GM23338 (cell line): ENCODE data around the gene MT2A. TPM values are rescaled to one million over a fixed set of nuclear protein-coding genes. Genes with fewer than 3 reads are reported as not detected.

Experiments
- ATAC-seq: fragments of 200-7000 bp; cut with Tn5 transposase; 3 replicates; pipeline ENCODE4 v1.9.1; 2020
- DNase-seq: peaks from one replicate; pipeline ENCODE4 v3.0.0-alpha.2; 2015; ENCODE audit warnings: low spot score
- H2AFZ ChIP-seq: fragments of 200-600 bp; sonication (generic); 2 replicates; pipeline ENCODE4 v1.8.0; 2016; ENCODE audit warnings: antibody characterized with exemption, mild to moderate bottlenecking, moderate library complexity
- H3F3A ChIP-seq: fragments of 200-600 bp; sonication (generic); replicated peaks from 2 replicates; pipeline ENCODE4 v1.8.0; 2017; ENCODE audit warnings: antibody characterized with exemption, mixed run types, low read depth
- H3K27ac ChIP-seq: fragments of 200-600 bp; sonication (generic); 2 replicates; pipeline ENCODE4 v1.6.1; 2016; ENCODE audit warnings: low read depth
- H3K27me3 ChIP-seq: fragments of 200-600 bp; sonication (generic); 2 replicates; pipeline ENCODE4 v1.8.0; 2016; ENCODE audit warnings: mild to moderate bottlenecking, mixed run types, moderate library complexity; ENCODE audit not compliant: insufficient read depth
- H3K36me3 ChIP-seq: fragments of 200-600 bp; sonication (generic); 2 replicates; pipeline ENCODE4 v1.8.0; 2016; ENCODE audit warnings: mild to moderate bottlenecking; ENCODE audit not compliant: insufficient read depth
- H3K4me1 ChIP-seq: fragments of 200-600 bp; sonication (generic); 2 replicates; pipeline ENCODE4 v1.8.0; 2016; ENCODE audit warnings: mild to moderate bottlenecking, moderate library complexity; ENCODE audit not compliant: insufficient read depth
- H3K4me2 ChIP-seq: fragments of 200-600 bp; sonication (generic); 2 replicates; pipeline ENCODE4 v1.7.1; 2017; ENCODE audit warnings: mixed run types
- H3K4me3 ChIP-seq: fragments of 200-600 bp; sonication (generic); 2 replicates; pipeline ENCODE4 v1.6.1; 2016; ENCODE audit warnings: mixed run types
- H3K79me2 ChIP-seq: fragments of 200-600 bp; sonication (generic); replicated peaks from 2 replicates; pipeline ENCODE4 v1.8.0; 2017; ENCODE audit warnings: mild to moderate bottlenecking; ENCODE audit not compliant: insufficient read depth
- H3K9me2 ChIP-seq: fragments of 200-600 bp; sonication (generic); 2 replicates; pipeline ENCODE4 v1.8.0; 2017; ENCODE audit not compliant: insufficient read depth
- H4K20me1 ChIP-seq: fragments of 200-600 bp; sonication (generic); replicated peaks from 2 replicates; pipeline ENCODE4 v1.8.0; 2017; ENCODE audit warnings: mild to moderate bottlenecking; ENCODE audit not compliant: insufficient read depth
- H3K27ac Mint-ChIP-seq: 2 replicates; pipeline ENCODE4 v1.8.0; 2020; ENCODE audit warnings: inconsistent platforms, mild to moderate bottlenecking, moderate library complexity, mixed read lengths
- H3K27me3 Mint-ChIP-seq: 3 replicates; pipeline ENCODE4 v1.8.0; 2022; ENCODE audit warnings: low read depth, mild to moderate bottlenecking, moderate library complexity, mixed read lengths, inconsistent platforms; ENCODE audit not compliant: insufficient read depth, poor library complexity
- H3K36me3 Mint-ChIP-seq: 3 replicates; pipeline ENCODE4 v1.8.0; 2021; ENCODE audit warnings: low read depth, mild to moderate bottlenecking, inconsistent platforms, moderate library complexity, mixed read lengths
- H3K4me1 Mint-ChIP-seq: 3 replicates; pipeline ENCODE4 v1.8.0; 2020; ENCODE audit warnings: mild to moderate bottlenecking, inconsistent platforms, mixed read lengths
- H3K4me3 Mint-ChIP-seq: 3 replicates; pipeline ENCODE4 v1.8.0; 2021; ENCODE audit warnings: moderate library complexity, mild to moderate bottlenecking, inconsistent platforms, mixed read lengths
- H3K9me3 Mint-ChIP-seq: 3 replicates; pipeline ENCODE4 v1.8.0; 2020; ENCODE audit warnings: moderate library complexity, mild to moderate bottlenecking, inconsistent platforms, mixed read lengths
- CREB1 ChIP-seq: fragments of 250-450 bp; sonication (Bioruptor Pico); IDR thresholded peaks from 2 replicates; pipeline ENCODE4 v1.5.0; 2020; ENCODE audit warnings: low read depth, mild to moderate bottlenecking, moderate library complexity
- CTCF ChIP-seq, 2 experiments: fragments of 200-600 bp in 1 of 2; sonication (generic) in 1 of 2; conservative IDR thresholded peaks; 2 replicates each; pipeline versions ENCODE4 v1.5.1 to v1.6.1; 2016 to 2017; ENCODE audit warnings: antibody characterized with exemption in 2 of 2, low read depth in 2 of 2, mild to moderate bottlenecking in 2 of 2, moderate library complexity in 1 of 2
- EZH2 ChIP-seq: fragments of 200-600 bp; sonication (generic); IDR thresholded peaks from one replicate; pipeline ENCODE4 v1.8.0; 2017; ENCODE audit warnings: antibody characterized with exemption, mild to moderate bottlenecking, low read depth; ENCODE audit not compliant: unreplicated experiment
- EZH2phosphoT487 ChIP-seq: fragments of 200-600 bp; sonication (generic); IDR thresholded peaks from one replicate; pipeline ENCODE4 v1.8.1; 2018; ENCODE audit warnings: antibody characterized with exemption; ENCODE audit not compliant: unreplicated experiment
- JUNB ChIP-seq: IDR thresholded peaks from one replicate; pipeline ENCODE4 v1.6.1; 2016; ENCODE audit warnings: antibody characterized with exemption; ENCODE audit not compliant: unreplicated experiment
- NANOG ChIP-seq: IDR thresholded peaks from 2 replicates; pipeline ENCODE4 v1.6.1; 2016; ENCODE audit warnings: antibody characterized with exemption, borderline replicate concordance
- POLR2AphosphoS5 ChIP-seq: IDR thresholded peaks from 2 replicates; pipeline ENCODE4 v1.6.1; 2016; ENCODE audit warnings: antibody characterized with exemption, low read depth
- STAT1 ChIP-seq: IDR thresholded peaks from one replicate; pipeline ENCODE4 v1.6.1; 2016; ENCODE audit warnings: antibody characterized with exemption; ENCODE audit not compliant: unreplicated experiment
- ZNF114 ChIP-seq: fragments of 250-450 bp; sonication (Bioruptor Pico); IDR thresholded peaks from 2 replicates; pipeline ENCODE4 v1.5.0; 2020; ENCODE audit warnings: mild to moderate bottlenecking, moderate library complexity
- ZNF331 ChIP-seq: fragments of 250-450 bp; sonication (Bioruptor Pico); IDR thresholded peaks from 2 replicates; pipeline ENCODE4 v1.5.0; 2020; ENCODE audit warnings: low read depth, mild to moderate bottlenecking, moderate library complexity
- polyA plus RNA-seq: library from polyadenylated mRNA; unstranded; fragments of >200 nt; fragmentation: Nextera tagmentation; extraction: Ambion mirVana; gene quantifications from 2 replicates; pipeline ENCODE4 v1.2.1, GENCODE V29; 2016
- total RNA-seq: library from RNA; depleted of rRNA; stranded (reverse); fragments of >200 nt; shearing (Covaris generic); gene quantifications from 2 replicates; pipeline ENCODE4 v1.2.3, GENCODE V29; 2014
- TF ChIP-seq, protein P1 (sequence below): fragments of 250-450 bp; sonication (Bioruptor Pico); IDR thresholded peaks from 2 replicates; pipeline ENCODE4 v1.5.0; 2020; ENCODE audit warnings: mild to moderate bottlenecking, moderate library complexity
- TF ChIP-seq, protein P2 (sequence below): IDR thresholded peaks from one replicate; pipeline ENCODE4 v1.6.1; 2018; ENCODE audit warnings: antibody characterized with exemption; ENCODE audit not compliant: unreplicated experiment
- TF ChIP-seq, protein P3 (sequence below): IDR thresholded peaks from 2 replicates; pipeline ENCODE4 v1.6.1; 2016; ENCODE audit warnings: antibody characterized with exemption

MT2A gene
- total and polyA plus RNA-seq, 2 experiments from 2014 or later: 13.9 to 243 TPM

- peaks cover 14% of the 10 kb centered on the region; the same call in 1 of the 2 replicates for H3F3A ChIP-seq
- H3K27ac ChIP-seq: no peak overlapping the region
- H3K27me3 ChIP-seq: peaks cover 64% of the 10 kb centered on the region
- Mint-ChIP-seq H3K36me3 (peaks cover 9% of the 10 kb centered on the region; the same call in 2 of the 3 replicates), H3K9me3 (no peaks in the 10 kb centered on the region), H3K27me3 (peaks cover 43% of the 10 kb centered on the region), H3K4me1 (peaks cover 34% of the 10 kb centered on the region), H3K4me3 (no peak overlapping the region; the same call in 2 of the 3 replicates), H3K27ac (no peak overlapping the region; the same call in 1 of the 2 replicates)
- H3K9me2 ChIP-seq: no peaks in the 10 kb centered on the region
- peaks cover 22% of the 10 kb centered on the region for H3K4me1 ChIP-seq
- TF ChIP-seq, protein P1, sequence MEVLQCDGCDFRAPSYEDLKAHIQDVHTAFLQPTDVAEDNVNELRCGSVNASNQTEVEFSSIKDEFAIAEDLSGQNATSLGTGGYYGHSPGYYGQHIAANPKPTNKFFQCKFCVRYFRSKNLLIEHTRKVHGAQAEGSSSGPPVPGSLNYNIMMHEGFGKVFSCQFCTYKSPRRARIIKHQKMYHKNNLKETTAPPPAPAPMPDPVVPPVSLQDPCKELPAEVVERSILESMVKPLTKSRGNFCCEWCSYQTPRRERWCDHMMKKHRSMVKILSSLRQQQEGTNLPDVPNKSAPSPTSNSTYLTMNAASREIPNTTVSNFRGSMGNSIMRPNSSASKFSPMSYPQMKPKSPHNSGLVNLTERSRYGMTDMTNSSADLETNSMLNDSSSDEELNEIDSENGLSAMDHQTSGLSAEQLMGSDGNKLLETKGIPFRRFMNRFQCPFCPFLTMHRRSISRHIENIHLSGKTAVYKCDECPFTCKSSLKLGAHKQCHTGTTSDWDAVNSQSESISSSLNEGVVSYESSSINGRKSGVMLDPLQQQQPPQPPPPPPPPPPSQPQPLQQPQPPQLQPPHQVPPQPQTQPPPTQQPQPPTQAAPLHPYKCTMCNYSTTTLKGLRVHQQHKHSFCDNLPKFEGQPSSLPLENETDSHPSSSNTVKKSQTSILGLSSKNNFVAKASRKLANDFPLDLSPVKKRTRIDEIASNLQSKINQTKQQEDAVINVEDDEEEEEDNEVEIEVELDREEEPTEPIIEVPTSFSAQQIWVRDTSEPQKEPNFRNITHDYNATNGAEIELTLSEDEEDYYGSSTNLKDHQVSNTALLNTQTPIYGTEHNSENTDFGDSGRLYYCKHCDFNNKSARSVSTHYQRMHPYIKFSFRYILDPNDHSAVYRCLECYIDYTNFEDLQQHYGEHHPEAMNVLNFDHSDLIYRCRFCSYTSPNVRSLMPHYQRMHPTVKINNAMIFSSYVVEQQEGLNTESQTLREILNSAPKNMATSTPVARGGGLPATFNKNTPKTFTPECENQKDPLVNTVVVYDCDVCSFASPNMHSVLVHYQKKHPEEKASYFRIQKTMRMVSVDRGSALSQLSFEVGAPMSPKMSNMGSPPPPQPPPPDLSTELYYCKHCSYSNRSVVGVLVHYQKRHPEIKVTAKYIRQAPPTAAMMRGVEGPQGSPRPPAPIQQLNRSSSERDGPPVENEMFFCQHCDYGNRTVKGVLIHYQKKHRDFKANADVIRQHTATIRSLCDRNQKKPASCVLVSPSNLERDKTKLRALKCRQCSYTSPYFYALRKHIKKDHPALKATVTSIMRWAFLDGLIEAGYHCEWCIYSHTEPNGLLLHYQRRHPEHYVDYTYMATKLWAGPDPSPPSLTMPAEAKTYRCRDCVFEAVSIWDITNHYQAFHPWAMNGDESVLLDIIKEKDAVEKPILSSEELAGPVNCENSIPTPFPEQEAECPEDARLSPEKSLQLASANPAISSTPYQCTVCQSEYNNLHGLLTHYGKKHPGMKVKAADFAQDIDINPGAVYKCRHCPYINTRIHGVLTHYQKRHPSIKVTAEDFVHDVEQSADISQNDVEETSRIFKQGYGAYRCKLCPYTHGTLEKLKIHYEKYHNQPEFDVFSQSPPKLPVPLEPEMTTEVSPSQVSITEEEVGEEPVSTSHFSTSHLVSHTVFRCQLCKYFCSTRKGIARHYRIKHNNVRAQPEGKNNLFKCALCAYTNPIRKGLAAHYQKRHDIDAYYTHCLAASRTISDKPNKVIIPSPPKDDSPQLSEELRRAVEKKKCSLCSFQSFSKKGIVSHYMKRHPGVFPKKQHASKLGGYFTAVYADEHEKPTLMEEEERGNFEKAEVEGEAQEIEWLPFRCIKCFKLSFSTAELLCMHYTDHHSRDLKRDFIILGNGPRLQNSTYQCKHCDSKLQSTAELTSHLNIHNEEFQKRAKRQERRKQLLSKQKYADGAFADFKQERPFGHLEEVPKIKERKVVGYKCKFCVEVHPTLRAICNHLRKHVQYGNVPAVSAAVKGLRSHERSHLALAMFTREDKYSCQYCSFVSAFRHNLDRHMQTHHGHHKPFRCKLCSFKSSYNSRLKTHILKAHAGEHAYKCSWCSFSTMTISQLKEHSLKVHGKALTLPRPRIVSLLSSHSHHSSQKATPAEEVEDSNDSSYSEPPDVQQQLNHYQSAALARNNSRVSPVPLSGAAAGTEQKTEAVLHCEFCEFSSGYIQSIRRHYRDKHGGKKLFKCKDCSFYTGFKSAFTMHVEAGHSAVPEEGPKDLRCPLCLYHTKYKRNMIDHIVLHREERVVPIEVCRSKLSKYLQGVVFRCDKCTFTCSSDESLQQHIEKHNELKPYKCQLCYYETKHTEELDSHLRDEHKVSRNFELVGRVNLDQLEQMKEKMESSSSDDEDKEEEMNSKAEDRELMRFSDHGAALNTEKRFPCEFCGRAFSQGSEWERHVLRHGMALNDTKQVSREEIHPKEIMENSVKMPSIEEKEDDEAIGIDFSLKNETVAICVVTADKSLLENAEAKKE (CRISPR knock-in tag): no peak
- no peak for TF ChIP-seq NANOG
- no peak for TF ChIP-seq CREB1 (CRISPR knock-in tag)
- no peak for TF ChIP-seq JUNB
- no peak for TF ChIP-seq ZNF331 (CRISPR knock-in tag)
- no peak for TF ChIP-seq ZNF114 (CRISPR knock-in tag)
- no peak for TF ChIP-seq STAT1
- TF ChIP-seq POLR2AphosphoS5: no peak
- TF ChIP-seq EZH2phosphoT487: no peak
- no peak for TF ChIP-seq EZH2
- TF ChIP-seq CTCF (conservative IDR thresholded peaks at IDR 0.05; ENCODE audit: low read depth in 2 of 2): no peak
- TF ChIP-seq, protein P2, sequence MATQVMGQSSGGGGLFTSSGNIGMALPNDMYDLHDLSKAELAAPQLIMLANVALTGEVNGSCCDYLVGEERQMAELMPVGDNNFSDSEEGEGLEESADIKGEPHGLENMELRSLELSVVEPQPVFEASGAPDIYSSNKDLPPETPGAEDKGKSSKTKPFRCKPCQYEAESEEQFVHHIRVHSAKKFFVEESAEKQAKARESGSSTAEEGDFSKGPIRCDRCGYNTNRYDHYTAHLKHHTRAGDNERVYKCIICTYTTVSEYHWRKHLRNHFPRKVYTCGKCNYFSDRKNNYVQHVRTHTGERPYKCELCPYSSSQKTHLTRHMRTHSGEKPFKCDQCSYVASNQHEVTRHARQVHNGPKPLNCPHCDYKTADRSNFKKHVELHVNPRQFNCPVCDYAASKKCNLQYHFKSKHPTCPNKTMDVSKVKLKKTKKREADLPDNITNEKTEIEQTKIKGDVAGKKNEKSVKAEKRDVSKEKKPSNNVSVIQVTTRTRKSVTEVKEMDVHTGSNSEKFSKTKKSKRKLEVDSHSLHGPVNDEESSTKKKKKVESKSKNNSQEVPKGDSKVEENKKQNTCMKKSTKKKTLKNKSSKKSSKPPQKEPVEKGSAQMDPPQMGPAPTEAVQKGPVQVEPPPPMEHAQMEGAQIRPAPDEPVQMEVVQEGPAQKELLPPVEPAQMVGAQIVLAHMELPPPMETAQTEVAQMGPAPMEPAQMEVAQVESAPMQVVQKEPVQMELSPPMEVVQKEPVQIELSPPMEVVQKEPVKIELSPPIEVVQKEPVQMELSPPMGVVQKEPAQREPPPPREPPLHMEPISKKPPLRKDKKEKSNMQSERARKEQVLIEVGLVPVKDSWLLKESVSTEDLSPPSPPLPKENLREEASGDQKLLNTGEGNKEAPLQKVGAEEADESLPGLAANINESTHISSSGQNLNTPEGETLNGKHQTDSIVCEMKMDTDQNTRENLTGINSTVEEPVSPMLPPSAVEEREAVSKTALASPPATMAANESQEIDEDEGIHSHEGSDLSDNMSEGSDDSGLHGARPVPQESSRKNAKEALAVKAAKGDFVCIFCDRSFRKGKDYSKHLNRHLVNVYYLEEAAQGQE: no peak
- TF ChIP-seq, protein P3, sequence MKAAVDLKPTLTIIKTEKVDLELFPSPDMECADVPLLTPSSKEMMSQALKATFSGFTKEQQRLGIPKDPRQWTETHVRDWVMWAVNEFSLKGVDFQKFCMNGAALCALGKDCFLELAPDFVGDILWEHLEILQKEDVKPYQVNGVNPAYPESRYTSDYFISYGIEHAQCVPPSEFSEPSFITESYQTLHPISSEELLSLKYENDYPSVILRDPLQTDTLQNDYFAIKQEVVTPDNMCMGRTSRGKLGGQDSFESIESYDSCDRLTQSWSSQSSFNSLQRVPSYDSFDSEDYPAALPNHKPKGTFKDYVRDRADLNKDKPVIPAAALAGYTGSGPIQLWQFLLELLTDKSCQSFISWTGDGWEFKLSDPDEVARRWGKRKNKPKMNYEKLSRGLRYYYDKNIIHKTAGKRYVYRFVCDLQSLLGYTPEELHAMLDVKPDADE: no peak
- peak overlapping the region; percentile 74; the same call in 1 of the 2 replicates for H3K4me2 ChIP-seq
- H3K4me3 ChIP-seq: peak overlapping the region; percentile 26; the same call in 1 of the 2 replicates
- DNase-seq: peak; percentile 40
- H3K79me2 ChIP-seq: no peaks in the 10 kb centered on the region
- ATAC-seq: peak; percentile 4
- no peaks in the 10 kb centered on the region for H4K20me1 ChIP-seq
- H2AFZ ChIP-seq: peak overlapping the region; percentile 69; the same call in 1 of the 2 replicates
- H3K36me3 ChIP-seq: no peaks in the 10 kb centered on the region
Measured at GRCh38 chr16:56607109-56607618, 1.2 kb upstream of the MT2A start.
